ENCODE data around the gene COL11A2. TPM values are rescaled to one million over a fixed set of nuclear protein-coding genes. Genes with fewer than 3 reads are reported as not detected.

COL11A2 gene
- total RNA-seq, 4 donors from 2014 or later: 0.23 to 0.61 (median 0.41) TPM

DNA sequence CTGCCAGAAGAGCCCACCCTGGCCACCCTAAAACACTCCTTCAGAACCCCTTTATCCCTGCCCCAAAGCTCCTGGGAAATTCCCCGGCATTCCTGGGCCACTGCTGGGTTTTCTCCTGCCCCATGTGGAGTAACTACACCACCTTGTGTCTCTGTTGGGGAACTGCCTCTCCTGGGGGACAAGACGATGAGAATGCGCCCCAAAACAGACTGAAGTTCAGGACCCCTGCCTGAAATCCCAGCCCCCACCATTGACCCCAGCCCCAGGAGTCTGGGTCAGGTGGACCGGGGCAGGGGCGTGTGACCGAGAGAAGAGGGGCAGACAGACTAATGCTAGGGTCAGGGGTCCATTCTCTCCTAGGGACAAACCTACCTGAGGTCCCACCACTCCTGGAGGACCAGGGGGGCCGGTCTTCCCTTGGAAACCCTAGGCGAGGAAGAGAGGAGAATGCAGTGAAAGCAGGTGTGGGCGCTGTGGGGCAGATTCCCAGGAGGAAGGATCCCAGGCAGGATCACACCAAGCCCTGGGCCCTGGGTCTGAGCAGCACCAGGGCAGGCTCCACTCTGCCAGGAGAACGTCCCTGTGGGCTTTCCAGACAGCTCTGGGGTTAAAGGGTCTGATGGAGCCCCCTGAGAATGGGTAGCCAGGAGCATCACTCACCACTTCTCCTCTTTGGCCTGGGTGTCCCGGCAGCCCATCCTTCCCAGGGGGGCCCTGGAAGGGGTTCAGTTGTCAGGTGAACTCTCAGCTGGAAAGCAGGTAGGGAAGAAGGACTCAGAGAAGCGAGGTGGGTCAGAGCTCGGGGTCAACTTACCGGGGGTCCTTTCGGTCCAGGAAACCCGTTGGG, 19.4 kb downstream of the COL11A2 start:
- WGBS, 2 donors: 24 to 48% methylated on average over 4 to 6 of the region's 16 CpGs
- H3K36me3 ChIP-seq: no peaks in the 10 kb centered on the region
- peaks cover 0 to 8% (median 0%) of the 10 kb centered on the region in 4 donors for H3K27me3 ChIP-seq
- H3K4me3 ChIP-seq: no peak overlapping the region
- DNase-seq: no peak
- H3K27ac ChIP-seq: no peak overlapping the region
- H3K4me1 ChIP-seq: no peaks in the 10 kb centered on the region
- TF ChIP-seq, protein P1, sequence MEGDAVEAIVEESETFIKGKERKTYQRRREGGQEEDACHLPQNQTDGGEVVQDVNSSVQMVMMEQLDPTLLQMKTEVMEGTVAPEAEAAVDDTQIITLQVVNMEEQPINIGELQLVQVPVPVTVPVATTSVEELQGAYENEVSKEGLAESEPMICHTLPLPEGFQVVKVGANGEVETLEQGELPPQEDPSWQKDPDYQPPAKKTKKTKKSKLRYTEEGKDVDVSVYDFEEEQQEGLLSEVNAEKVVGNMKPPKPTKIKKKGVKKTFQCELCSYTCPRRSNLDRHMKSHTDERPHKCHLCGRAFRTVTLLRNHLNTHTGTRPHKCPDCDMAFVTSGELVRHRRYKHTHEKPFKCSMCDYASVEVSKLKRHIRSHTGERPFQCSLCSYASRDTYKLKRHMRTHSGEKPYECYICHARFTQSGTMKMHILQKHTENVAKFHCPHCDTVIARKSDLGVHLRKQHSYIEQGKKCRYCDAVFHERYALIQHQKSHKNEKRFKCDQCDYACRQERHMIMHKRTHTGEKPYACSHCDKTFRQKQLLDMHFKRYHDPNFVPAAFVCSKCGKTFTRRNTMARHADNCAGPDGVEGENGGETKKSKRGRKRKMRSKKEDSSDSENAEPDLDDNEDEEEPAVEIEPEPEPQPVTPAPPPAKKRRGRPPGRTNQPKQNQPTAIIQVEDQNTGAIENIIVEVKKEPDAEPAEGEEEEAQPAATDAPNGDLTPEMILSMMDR (IDR thresholded peaks at IDR 0.05): peak in 5 of 6 experiments; percentile 51 to 81 (median 63)
- TF ChIP-seq POLR2A (IDR thresholded peaks at IDR 0.05): no peak
- no peaks in the 10 kb centered on the region for H3K9me3 ChIP-seq
- intact Hi-C loops (cut with DNase I): no loop called here

DNA sequence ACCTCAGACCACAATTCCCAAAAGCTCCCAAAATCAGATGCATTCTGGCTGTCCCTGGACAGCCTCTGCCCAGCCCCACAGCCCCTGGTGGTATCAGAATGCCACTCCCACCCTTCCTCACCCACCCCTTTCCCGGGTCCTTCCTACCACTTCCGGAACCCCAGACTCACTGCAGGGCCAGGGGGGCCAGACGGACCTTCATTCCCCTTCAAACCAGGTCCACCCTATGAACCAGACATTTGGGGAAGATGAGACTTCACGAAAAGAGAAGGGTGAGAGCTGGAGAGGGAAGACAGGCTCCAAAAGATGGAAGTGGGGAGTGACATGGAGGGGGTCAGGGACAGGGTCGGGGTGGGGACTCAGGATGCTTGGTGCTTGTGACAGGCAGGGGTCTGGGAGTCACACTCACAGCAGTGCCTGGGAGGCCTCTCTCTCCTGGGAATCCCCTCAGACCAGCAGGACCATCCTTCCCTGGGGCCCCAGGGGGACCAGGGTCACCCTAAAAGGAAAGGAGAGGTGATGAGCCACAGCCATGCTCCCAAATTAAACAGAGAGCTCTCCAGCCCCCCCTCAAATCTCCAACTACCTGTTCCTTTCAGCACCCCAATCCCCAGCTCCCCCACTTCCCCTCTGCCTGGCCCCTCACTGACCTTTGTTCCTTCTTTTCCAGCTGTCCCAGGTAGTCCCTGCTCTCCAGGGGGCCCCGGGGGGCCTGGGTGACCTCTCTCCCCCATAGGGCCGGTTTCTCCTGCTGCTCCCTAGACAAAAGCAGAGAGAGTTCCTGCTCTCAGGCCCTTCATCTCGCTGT, 20.2 kb downstream of the COL11A2 start:
- 52 to 85% methylated on average over 4 of the region's 8 CpGs for WGBS, 2 donors
- Histone ChIP-seq H3K27ac (no peak overlapping the region), H3K9me3 (no peaks in the 10 kb centered on the region), H3K4me1 (no peaks in the 10 kb centered on the region), H3K4me3 (no peak overlapping the region), H3K27me3 (peaks cover 0 to 8% (median 0%) of the 10 kb centered on the region in 4 donors), H3K36me3 (no peaks in the 10 kb centered on the region)
- intact Hi-C loops (cut with DNase I): no loop called here
- TF ChIP-seq POLR2A (IDR thresholded peaks at IDR 0.05): no peak
- TF ChIP-seq, protein P1 (IDR thresholded peaks at IDR 0.05): no peak
- DNase-seq: no peak

DNA sequence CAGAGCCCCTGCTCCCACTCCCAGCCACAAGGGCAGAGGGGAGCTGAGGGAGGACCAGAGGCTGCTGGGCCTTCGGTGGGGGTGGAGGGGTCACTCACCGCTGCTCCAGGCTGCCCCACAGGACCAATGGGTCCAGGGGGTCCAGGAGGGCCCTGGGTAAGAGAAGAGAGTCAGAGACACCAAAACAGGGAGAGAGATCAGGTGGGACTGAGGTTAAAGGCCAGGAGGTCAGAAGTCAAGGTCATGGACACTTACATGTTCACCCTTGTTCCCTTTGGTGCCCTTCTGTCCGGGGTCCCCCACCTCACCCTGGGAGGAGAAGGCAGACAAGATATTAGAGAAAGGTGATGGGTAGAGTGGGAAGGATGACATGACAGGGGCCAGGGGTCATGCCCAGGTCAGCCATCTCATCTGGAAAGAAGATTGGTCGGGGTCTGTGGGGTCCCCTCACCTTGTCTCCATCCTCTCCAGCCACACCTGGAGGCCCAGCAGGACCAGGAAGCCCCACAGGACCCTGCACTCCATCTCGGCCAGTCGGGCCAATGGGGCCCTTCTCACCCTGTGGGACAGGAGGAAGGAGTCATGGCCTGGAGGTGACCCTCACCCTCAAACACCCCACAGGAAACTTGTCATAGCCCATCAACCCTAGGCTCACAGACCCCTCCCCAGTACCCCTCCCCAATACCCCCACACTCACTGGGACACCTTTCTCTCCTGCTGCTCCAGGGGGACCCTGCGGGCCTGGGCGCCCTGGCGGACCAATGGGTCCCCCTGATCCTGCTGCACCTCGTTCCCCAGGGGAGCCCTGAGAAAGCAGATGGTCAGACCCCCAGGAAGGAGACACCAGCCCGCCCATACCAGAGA, 21.0 kb downstream of the COL11A2 start:
- no peaks in the 10 kb centered on the region for H3K9me3 ChIP-seq
- no peak overlapping the region for H3K4me3 ChIP-seq
- 71 to 72% methylated on average over 5 to 6 of the region's 11 CpGs for WGBS, 2 donors
- no peaks in the 10 kb centered on the region for H3K36me3 ChIP-seq
- H3K4me1 ChIP-seq: no peaks in the 10 kb centered on the region
- H3K27ac ChIP-seq: no peak overlapping the region
- TF ChIP-seq, protein P1 (IDR thresholded peaks at IDR 0.05): no peak
- TF ChIP-seq POLR2A (IDR thresholded peaks at IDR 0.05): no peak
- H3K27me3 ChIP-seq: peaks cover 0 to 8% (median 0%) of the 10 kb centered on the region in 4 donors
- DNase-seq: no peak
- intact Hi-C loops (cut with DNase I): no loop called here

DNA sequence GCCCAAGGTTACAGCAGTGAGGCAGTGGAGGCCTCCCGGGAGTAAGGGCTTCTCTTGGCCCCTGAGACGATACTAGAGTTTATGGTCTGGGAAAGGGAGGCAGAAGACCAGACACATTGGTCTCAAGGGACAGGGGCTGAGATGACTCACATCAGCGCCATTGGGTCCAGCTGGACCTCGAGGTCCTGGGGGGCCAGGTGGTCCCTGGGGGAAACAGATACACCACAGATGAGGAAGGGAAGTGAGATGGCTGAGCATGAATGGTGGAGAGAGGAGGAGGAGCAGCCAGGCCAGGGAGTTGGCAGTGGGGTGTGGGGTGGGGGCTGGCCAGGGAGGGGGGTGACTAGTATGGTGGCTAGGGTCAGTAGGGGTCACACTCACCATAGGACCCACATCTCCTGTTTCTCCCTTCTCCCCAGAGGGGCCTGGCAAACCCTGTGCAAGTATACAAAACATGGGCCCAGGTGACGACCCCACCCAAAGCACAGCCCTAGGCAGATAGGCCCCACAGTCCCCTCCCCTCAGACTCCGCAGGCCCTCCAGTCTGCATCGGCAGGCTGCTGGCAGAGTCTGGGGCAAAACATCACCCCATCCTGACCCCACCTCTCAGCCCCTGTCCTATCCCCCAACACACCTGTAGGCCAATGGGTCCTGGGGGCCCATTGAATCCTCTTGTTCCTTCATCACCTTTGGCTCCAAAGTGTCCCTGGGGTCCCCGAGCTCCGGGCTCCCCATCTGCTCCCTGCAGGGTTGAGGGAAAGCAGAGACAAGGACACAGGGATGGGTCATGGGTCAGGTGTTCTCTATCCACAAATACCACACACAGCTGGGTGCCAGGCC, 21.9 kb downstream of the COL11A2 start:
- intact Hi-C loops (cut with DNase I): no loop called here
- TF ChIP-seq POLR2A (IDR thresholded peaks at IDR 0.05): no peak
- TF ChIP-seq, protein P1 (IDR thresholded peaks at IDR 0.05): no peak
- no peaks in the 10 kb centered on the region for H3K4me1 ChIP-seq
- no peak for DNase-seq
- WGBS, 2 donors: 58 to 72% methylated on average over 4 to 7 of the region's 9 CpGs
- peaks cover 0 to 8% (median 0%) of the 10 kb centered on the region in 4 donors for H3K27me3 ChIP-seq
- no peaks in the 10 kb centered on the region for H3K9me3 ChIP-seq
- H3K36me3 ChIP-seq: no peaks in the 10 kb centered on the region
- no peak overlapping the region for H3K4me3 ChIP-seq
- no peak overlapping the region for H3K27ac ChIP-seq
